GM18519 (cell line): Measurements from ENCODE around the gene ERGIC2.

Experiments
- ATAC-seq: cut with Tn5 transposase; IDR thresholded peaks from one replicate; pipeline ENCODE4 v1.9.1; 2021; ENCODE audit warnings: mild to moderate bottlenecking, moderate library complexity; ENCODE audit not compliant: unreplicated experiment, low FRiP score

The ERGIC2 gene

GRCh38 chr12:29382251-29382650, 1.3 kb upstream of the ERGIC2 start:
- no peak for ATAC-seq

GRCh38 chr12:29376118-29376517, 4.9 kb downstream of the ERGIC2 start:
- no peak for ATAC-seq

- no peak for ATAC-seq
Observed at GRCh38 chr12:29374913-29375312, 6.1 kb downstream of the ERGIC2 start.

GRCh38 chr12:29374012-29374411, 7.0 kb downstream of the ERGIC2 start:
- no peak for ATAC-seq

- ATAC-seq: no peak
Observed at GRCh38 chr12:29365091-29365490, 15.9 kb downstream of the ERGIC2 start.

GRCh38 chr12:29354954-29355353, 26.0 kb downstream of the ERGIC2 start:
- no peak for ATAC-seq

- ATAC-seq: no peak
Observed at GRCh38 chr12:29350080-29350479, 30.9 kb downstream of the ERGIC2 start.

- ATAC-seq: no peak
Observed at GRCh38 chr12:29346769-29347421, 34.1 kb downstream of the ERGIC2 start.

GRCh38 chr12:29343022-29343799, 37.8 kb downstream of the ERGIC2 start:
- ATAC-seq: no peak

GRCh38 chr12:29337325-29337724, 43.6 kb downstream of the ERGIC2 start:
- ATAC-seq: no peak

- ATAC-seq: no peak
Observed at GRCh38 chr12:29334937-29335336, 46.0 kb downstream of the ERGIC2 start.

GRCh38 chr12:29333178-29333577, 47.8 kb downstream of the ERGIC2 start:
- ATAC-seq: no peak

- no peak for ATAC-seq
Observed at GRCh38 chr12:29329411-29329810, 51.6 kb downstream of the ERGIC2 start.

GRCh38 chr12:29322157-29322556, 58.8 kb downstream of the ERGIC2 start:
- no peak for ATAC-seq

- no peak for ATAC-seq
Observed at GRCh38 chr12:29320295-29321085, 60.5 kb downstream of the ERGIC2 start.

GRCh38 chr12:29317556-29318363, 63.2 kb downstream of the ERGIC2 start:
- ATAC-seq: peak; percentile 97

GRCh38 chr12:29316752-29317151, 64.2 kb downstream of the ERGIC2 start:
- ATAC-seq: no peak

GRCh38 chr12:29314416-29314815, 66.6 kb downstream of the ERGIC2 start:
- ATAC-seq: no peak

- ATAC-seq: no peak
Observed at GRCh38 chr12:29310899-29311298, 70.1 kb downstream of the ERGIC2 start.

- no peak for ATAC-seq
Observed at GRCh38 chr12:29309320-29309902, 71.6 kb downstream of the ERGIC2 start.
